Panc1 (cell line): ENCODE data around the gene ACOXL. TPM values are rescaled to one million over a fixed set of nuclear protein-coding genes. Genes with fewer than 3 reads are reported as not detected.

Source experiments
- ATAC-seq: fragments of 200-7000 bp; cut with Tn5 transposase; 2 replicates; pipeline ENCODE4 v1.9.1; 2020; ENCODE audit warnings: mild to moderate bottlenecking, moderate library complexity
- BruUV-seq: library from RNA; stranded (reverse); fragments of 400-500 nt; replicated peaks from 2 replicates; lab custom pipeline; 2021; lab: Mats Ljungman, UMichigan
- CTCF ChIA-PET: fragments of 300-600 bp; sonication (Branson Sonifier 250); formaldehyde crosslinking; loops from one replicate; lab custom pipeline; 2022; ENCODE audit warnings: antibody characterized with exemption; lab: Charles Lee
- POLR2A ChIA-PET: fragments of 300-600 bp; sonication (Branson Sonifier 250); formaldehyde crosslinking; loops from one replicate; lab custom pipeline; 2022; ENCODE audit warnings: antibody characterized with exemption; lab: Charles Lee
- DNase-seq: peaks from one replicate; pipeline ENCODE4 v3.0.0-alpha.2; 2010; ENCODE audit warnings: low read depth, low spot score
- H3K27ac ChIP-seq: 2 replicates; pipeline ENCODE4 v1.5.1; 2011; ENCODE audit warnings: mild to moderate bottlenecking, low read length, inconsistent platforms
- H3K27me3 ChIP-seq: fragments of 200-500 bp; sonication (Bioruptor generic); 2 replicates; pipeline ENCODE4 v1.6.0; 2014; ENCODE audit warnings: low read length, inconsistent platforms; ENCODE audit not compliant: control insufficient read depth, insufficient read depth
- H3K36me3 ChIP-seq: fragments of 200-500 bp; sonication (Bioruptor generic); 2 replicates; pipeline ENCODE4 v1.5.1; 2014; ENCODE audit warnings: inconsistent platforms, mild to moderate bottlenecking, low read length, moderate library complexity; ENCODE audit not compliant: control insufficient read depth, insufficient read depth
- H3K4me1 ChIP-seq: 2 replicates; pipeline ENCODE4 v1.5.1; 2011; ENCODE audit warnings: inconsistent platforms, mild to moderate bottlenecking, low read length, moderate library complexity; ENCODE audit not compliant: control insufficient read depth, insufficient read depth
- H3K4me3 ChIP-seq, 2 experiments: 2 replicates each; pipeline ENCODE4 v1.5.1; 2011 to 2012; ENCODE audit warnings: low read depth in 2 of 2, low read length in 2 of 2, mild to moderate bottlenecking in 2 of 2, inconsistent platforms in 1 of 2, moderate library complexity in 1 of 2
- H3K9me3 ChIP-seq: fragments of 200-500 bp; sonication (Bioruptor generic); 2 replicates; pipeline ENCODE4 v1.5.1; 2014; ENCODE audit warnings: low read depth, mild to moderate bottlenecking, inconsistent platforms, low read length, moderate library complexity; ENCODE audit not compliant: control insufficient read depth, insufficient read depth
- POLR2AphosphoS5 ChIP-seq: IDR thresholded peaks from 2 replicates; pipeline ENCODE4 v1.6.1; 2012; ENCODE audit warnings: mild to moderate bottlenecking, low read depth, low read length, moderate library complexity
- SIN3A ChIP-seq: IDR thresholded peaks from 2 replicates; pipeline ENCODE4 v1.6.1; 2012; ENCODE audit warnings: low read depth, mild to moderate bottlenecking, low read length, moderate library complexity, borderline replicate concordance; ENCODE audit not compliant: insufficient read depth
- TCF7L2 ChIP-seq: IDR thresholded peaks from 2 replicates; pipeline ENCODE4 v1.6.1; 2011; ENCODE audit warnings: mild to moderate bottlenecking, low read depth, low read length, inconsistent platforms
- in situ Hi-C: cut with HindIII; loops from 2 replicates; pipeline ENCODE4 v1.10.0; 2016; ENCODE audit warnings: low sequenced_read_pairs, low pct_unique_long_range_greater_than_20kb
- intact Hi-C: fragments of 100-400 bp; cut with micrococcal nuclease; formaldehyde crosslinking; loops from one replicate; pipeline ENCODE4 v1.10.0; 2022; ENCODE audit not compliant: unreplicated experiment
- total RNA-seq: library from RNA; stranded (reverse); gene quantifications from one replicate; pipeline ENCODE4 v1.2.1, GENCODE V29; 2021; ENCODE audit not compliant: unreplicated experiment
- TF ChIP-seq, protein P1 (sequence below), 2 experiments: IDR thresholded peaks; 2 replicates each; pipeline ENCODE4 v1.6.1; 2011 to 2012; ENCODE audit warnings: low read depth in 2 of 2, control low read depth in 1 of 2, low read length in 1 of 2, mild to moderate bottlenecking in 1 of 2, moderate library complexity in 1 of 2; ENCODE audit not compliant: insufficient read depth in 1 of 2
- TF ChIP-seq, protein P2 (sequence below): fragments of 450-650 bp; IDR thresholded peaks from 2 replicates; pipeline ENCODE4 v1.5.1; 2017; ENCODE audit warnings: mild to moderate bottlenecking

The ACOXL gene
- total RNA-seq, 1 experiment from 2014 or later: 4.9 TPM

DNA sequence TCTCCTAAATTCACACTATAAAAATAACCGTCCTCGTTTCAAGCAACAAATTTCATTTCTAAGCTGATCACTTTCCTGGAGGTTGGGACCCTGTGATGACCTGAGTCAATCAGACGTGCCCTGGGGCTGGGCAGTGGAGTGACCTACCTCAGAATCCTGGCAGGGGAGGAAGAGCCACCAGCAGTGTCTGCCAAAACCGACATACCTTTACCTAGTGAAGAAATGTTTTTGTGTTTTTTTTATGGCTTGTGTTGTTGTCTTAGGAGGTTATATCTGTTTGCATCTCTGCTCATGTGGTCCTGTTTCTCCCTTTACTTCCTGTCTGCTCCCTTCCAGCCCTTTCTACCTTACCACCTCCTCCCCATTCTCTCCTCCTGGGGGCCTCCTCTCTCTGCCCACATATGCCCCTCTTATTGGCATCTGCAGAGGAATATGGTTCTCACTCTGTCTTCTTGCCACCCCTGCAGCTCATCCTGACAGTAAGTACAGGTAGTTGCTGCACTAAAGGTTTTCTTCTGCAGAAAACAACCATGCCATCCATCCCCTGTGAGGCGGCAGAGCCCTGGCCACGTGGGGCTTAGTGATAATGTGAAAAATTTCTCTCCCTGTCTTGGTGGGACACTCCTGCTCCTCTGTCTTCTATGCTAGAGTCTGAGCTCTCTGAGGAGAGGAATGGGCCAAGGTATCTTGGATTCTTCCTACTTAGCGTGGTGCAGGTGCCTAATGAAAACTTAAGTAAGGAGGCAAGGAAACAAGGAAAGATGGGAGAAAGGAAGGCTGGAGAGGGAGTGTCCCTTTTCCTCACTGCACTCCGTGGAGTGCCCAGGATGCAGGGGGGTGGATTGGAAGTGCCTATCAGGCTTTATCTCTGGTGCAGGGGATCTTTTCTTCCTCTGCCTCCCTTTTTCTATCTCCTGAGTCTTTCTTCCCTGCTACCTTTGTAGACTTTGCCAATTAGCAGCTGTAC, 15.4 kb downstream of the ACOXL start:
- CTCF ChIA-PET: no interaction called here
- POLR2A ChIA-PET: no interaction called here
- H3K27ac ChIP-seq: peak overlapping the region; percentile 68
- TF ChIP-seq SIN3A: no peak
- TF ChIP-seq, protein P1, sequence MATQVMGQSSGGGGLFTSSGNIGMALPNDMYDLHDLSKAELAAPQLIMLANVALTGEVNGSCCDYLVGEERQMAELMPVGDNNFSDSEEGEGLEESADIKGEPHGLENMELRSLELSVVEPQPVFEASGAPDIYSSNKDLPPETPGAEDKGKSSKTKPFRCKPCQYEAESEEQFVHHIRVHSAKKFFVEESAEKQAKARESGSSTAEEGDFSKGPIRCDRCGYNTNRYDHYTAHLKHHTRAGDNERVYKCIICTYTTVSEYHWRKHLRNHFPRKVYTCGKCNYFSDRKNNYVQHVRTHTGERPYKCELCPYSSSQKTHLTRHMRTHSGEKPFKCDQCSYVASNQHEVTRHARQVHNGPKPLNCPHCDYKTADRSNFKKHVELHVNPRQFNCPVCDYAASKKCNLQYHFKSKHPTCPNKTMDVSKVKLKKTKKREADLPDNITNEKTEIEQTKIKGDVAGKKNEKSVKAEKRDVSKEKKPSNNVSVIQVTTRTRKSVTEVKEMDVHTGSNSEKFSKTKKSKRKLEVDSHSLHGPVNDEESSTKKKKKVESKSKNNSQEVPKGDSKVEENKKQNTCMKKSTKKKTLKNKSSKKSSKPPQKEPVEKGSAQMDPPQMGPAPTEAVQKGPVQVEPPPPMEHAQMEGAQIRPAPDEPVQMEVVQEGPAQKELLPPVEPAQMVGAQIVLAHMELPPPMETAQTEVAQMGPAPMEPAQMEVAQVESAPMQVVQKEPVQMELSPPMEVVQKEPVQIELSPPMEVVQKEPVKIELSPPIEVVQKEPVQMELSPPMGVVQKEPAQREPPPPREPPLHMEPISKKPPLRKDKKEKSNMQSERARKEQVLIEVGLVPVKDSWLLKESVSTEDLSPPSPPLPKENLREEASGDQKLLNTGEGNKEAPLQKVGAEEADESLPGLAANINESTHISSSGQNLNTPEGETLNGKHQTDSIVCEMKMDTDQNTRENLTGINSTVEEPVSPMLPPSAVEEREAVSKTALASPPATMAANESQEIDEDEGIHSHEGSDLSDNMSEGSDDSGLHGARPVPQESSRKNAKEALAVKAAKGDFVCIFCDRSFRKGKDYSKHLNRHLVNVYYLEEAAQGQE (IDR thresholded peaks at IDR 0.05; ENCODE audit: insufficient read depth in 1 of 2, low read depth in 2 of 2, low read length in 1 of 2): no peak
- no peak for TF ChIP-seq POLR2AphosphoS5
- TF ChIP-seq, protein P2, sequence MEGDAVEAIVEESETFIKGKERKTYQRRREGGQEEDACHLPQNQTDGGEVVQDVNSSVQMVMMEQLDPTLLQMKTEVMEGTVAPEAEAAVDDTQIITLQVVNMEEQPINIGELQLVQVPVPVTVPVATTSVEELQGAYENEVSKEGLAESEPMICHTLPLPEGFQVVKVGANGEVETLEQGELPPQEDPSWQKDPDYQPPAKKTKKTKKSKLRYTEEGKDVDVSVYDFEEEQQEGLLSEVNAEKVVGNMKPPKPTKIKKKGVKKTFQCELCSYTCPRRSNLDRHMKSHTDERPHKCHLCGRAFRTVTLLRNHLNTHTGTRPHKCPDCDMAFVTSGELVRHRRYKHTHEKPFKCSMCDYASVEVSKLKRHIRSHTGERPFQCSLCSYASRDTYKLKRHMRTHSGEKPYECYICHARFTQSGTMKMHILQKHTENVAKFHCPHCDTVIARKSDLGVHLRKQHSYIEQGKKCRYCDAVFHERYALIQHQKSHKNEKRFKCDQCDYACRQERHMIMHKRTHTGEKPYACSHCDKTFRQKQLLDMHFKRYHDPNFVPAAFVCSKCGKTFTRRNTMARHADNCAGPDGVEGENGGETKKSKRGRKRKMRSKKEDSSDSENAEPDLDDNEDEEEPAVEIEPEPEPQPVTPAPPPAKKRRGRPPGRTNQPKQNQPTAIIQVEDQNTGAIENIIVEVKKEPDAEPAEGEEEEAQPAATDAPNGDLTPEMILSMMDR: no peak
- no peak for TF ChIP-seq TCF7L2
- intact Hi-C loops: no loop called here
- peak overlapping the region in 1 of 2 experiments; percentile 32; a peak in 2 of 4 replicates for H3K4me3 ChIP-seq
- no peaks in the 10 kb centered on the region for H3K9me3 ChIP-seq
- no TSS peak for BruUV-seq
- DNase-seq (no peak), ATAC-seq (peak; percentile 73)
- H3K27me3 ChIP-seq: no peaks in the 10 kb centered on the region
- no peaks in the 10 kb centered on the region for H3K36me3 ChIP-seq
- H3K4me1 ChIP-seq: peaks cover 15% of the 10 kb centered on the region
- in situ Hi-C loops: no loop called here

DNA sequence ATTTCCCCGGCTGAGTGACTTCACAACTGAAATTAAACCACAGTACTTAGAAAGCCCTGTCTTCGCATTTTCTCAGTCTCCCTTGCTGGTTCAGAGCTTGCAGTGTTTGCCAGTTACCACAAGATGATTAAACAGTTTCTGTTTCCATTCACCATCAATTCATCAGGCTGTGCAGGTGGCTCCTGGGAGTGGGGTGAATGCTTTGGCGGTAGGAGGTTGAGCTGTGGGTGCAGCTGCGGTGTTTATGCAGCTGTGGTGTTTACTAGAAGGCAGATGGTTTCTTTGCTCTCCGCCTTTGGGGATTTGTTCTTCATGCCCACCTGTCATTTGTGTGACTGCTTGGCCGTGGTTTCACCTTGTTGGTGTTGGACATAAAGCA, 16.1 kb downstream of the ACOXL start:
- ATAC-seq (peak; percentile 69), DNase-seq (no peak)
- no peaks in the 10 kb centered on the region for H3K9me3 ChIP-seq
- in situ Hi-C loops: no loop called here
- ChIA-PET POLR2A (no interaction called here), CTCF (no interaction called here)
- intact Hi-C loops: no loop called here
- TF ChIP-seq TCF7L2 (peak; percentile 74; the same call in 1 of the 2 replicates), SIN3A (no peak)
- peak overlapping the region; percentile 68 for H3K27ac ChIP-seq
- peak overlapping the region in 1 of 2 experiments; percentile 32; a peak in 2 of 4 replicates for H3K4me3 ChIP-seq
- H3K27me3 ChIP-seq: no peaks in the 10 kb centered on the region
- no TSS peak for BruUV-seq
- no peaks in the 10 kb centered on the region for H3K36me3 ChIP-seq
- peaks cover 15% of the 10 kb centered on the region for H3K4me1 ChIP-seq
